ENCODE data around the gene CST9.

CST9 gene

DNA sequence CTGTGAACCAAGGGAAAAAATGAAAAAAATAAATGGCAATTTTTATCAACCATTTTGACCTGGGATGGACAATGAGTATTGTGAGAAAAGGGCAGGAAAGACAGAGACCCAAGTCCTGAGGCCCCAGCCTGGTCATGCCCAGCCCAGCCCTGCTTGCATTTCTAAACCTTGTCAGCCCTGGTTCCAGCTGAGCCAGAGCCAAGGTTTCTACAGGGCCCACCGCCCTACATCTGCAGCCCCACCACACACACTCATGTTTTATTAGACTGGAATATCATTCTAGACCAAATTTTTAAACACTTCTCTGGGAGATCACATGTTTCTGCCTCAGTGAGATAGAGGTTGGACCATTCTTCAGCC lies 36.8 kb downstream of the CST9 start:
- no peak for DNase-seq (ENCODE audit: low spot score)
- in situ Hi-C loops (cut with MboI; ENCODE audit: low sequenced_read_pairs, unreplicated experiment) = no loop called here
- TF ChIP-seq, protein P1, sequence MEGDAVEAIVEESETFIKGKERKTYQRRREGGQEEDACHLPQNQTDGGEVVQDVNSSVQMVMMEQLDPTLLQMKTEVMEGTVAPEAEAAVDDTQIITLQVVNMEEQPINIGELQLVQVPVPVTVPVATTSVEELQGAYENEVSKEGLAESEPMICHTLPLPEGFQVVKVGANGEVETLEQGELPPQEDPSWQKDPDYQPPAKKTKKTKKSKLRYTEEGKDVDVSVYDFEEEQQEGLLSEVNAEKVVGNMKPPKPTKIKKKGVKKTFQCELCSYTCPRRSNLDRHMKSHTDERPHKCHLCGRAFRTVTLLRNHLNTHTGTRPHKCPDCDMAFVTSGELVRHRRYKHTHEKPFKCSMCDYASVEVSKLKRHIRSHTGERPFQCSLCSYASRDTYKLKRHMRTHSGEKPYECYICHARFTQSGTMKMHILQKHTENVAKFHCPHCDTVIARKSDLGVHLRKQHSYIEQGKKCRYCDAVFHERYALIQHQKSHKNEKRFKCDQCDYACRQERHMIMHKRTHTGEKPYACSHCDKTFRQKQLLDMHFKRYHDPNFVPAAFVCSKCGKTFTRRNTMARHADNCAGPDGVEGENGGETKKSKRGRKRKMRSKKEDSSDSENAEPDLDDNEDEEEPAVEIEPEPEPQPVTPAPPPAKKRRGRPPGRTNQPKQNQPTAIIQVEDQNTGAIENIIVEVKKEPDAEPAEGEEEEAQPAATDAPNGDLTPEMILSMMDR (IDR thresholded peaks at IDR 0.05; ENCODE audit: borderline replicate concordance, control extremely low read depth, extremely low read depth, insufficient read depth, missing control alignments) = no peak

DNA sequence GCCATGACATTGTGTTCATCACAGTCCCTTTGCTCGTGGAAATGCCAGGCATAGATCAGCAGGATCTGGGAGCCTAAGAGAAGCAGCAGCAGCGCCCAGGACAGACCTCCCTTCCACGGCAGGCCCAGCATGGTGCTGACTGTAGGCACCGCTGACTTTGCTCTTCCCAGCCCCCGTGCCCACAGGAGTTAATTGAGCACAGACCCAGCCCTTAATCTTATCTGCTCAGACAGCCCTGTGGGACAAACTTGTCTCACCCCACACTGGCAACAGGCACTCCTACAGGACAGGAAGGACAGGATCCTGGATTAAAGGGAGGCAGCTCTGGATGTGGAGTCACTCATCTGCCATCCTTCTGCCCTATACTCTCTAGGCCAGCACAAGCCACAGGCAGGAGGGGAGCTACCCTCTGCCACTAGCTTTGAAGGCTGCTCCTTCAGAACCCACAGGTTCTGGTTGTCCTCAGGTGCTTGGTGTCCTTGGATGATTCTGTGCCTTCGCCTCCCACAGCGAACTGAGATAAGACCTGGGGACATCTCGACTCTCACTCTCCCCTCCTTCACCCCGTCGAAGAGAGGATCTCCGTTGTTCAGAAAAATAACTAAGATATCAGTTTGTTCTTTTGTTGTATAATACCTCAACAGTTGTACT lies 37.3 kb downstream of the CST9 start, which contains the start of gene CST9L:
Gene CST9L, minus strand, starts transcription at position 165 of the 651 bp plus-strand sequence. Its CDS starts 34 bp downstream, at position 131.
- DNase-seq (ENCODE audit: low spot score) = no peak
- in situ Hi-C loops (cut with MboI; ENCODE audit: low sequenced_read_pairs, unreplicated experiment) = no loop called here
- TF ChIP-seq, protein P1 (IDR thresholded peaks at IDR 0.05; ENCODE audit: borderline replicate concordance, control extremely low read depth, extremely low read depth, insufficient read depth, missing control alignments) = no peak

DNA sequence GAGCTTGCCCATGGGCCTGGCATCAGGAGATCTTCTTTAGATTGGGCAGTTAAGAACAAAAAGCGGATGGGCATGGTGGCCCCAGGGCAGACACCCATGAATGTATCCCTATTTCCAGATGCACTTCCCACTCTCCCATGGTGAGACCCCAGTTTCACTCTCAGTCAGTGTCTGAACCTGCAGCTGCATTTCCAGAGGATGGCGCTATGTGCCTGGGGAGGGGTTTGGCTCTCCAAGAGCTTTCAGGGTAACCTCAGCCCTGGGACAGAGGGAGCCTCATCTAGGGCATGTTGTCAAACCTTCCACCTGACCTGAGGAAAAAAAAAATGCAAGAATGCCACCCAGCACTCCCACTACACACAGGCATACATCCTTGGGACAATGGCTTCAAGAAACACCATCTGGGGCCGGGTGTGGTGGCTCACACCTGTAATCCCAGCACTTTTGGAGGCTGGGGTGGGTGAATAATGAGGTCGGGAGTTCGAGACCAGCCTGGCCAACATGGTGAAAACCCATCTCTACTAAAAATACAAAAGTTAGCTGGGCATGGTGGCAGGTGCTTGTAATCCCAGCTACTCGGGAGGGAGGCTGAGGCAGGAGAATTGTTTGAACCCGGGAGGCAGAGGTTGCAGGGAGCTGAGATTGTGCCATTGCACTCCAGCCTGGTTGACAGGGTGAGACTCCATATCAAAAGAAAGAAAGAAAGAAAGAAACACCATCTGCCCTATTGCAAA lies 39.4 kb downstream of the CST9 start:
- TF ChIP-seq, protein P1 (IDR thresholded peaks at IDR 0.05; ENCODE audit: borderline replicate concordance, control extremely low read depth, extremely low read depth, insufficient read depth, missing control alignments) = no peak
- in situ Hi-C loops (cut with MboI; ENCODE audit: low sequenced_read_pairs, unreplicated experiment) = no loop called here
- DNase-seq (ENCODE audit: low spot score) = no peak

DNA sequence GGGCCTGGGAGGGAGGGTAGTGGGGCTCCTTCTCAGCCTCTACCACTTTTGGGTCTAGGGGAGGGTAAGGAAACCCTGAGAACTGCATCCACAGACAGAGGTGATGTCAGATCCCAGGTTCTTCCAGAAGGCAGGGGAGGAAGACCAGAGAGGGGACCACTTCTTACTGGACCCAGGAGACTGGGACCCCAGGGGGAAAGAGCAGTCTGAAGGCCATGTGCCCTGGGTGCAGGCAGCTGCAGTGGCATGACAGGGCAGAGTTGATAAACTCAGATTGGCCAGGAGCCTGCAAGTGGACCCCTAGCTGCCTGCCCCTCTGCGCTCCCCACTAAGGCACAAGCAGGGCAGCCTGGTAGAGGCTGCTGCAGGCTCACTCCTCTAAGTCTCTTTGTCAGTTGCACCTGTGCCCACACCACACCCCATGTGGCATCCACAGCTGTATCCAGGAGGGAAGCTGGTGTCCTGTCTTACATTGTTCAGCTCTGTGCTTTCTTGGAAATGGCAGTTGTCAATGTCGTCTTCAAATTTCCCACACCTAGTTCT lies 40.1 kb downstream of the CST9 start:
- in situ Hi-C loops (cut with MboI; ENCODE audit: low sequenced_read_pairs, unreplicated experiment) = no loop called here
- no peak for DNase-seq (ENCODE audit: low spot score)
- TF ChIP-seq, protein P1 (IDR thresholded peaks at IDR 0.05; ENCODE audit: borderline replicate concordance, control extremely low read depth, extremely low read depth, insufficient read depth, missing control alignments) = no peak

DNA sequence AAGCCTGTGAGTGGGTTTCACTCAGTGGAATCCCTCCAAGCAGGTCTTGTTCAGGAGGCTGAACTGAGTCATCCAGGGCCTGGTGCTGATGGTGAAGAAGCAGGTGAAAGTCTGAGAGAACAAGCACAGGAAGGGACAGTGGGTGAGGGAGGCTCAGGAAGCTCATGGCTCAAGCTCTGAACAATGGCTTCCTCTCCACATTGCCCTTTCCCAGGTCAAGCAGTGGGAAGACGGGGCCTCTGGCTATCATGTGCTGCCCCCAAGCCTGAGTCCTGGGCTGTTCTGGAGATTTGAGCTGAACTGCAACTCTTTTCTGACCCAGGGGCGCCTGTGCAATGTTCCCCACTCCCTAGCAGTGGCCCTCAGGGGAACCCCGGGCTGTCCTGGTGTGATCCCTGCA lies 40.8 kb downstream of the CST9 start:
- DNase-seq (ENCODE audit: low spot score) = no peak
- TF ChIP-seq, protein P1 (IDR thresholded peaks at IDR 0.05; ENCODE audit: borderline replicate concordance, control extremely low read depth, extremely low read depth, insufficient read depth, missing control alignments) = no peak
- in situ Hi-C loops (cut with MboI; ENCODE audit: low sequenced_read_pairs, unreplicated experiment) = no loop called here

DNA sequence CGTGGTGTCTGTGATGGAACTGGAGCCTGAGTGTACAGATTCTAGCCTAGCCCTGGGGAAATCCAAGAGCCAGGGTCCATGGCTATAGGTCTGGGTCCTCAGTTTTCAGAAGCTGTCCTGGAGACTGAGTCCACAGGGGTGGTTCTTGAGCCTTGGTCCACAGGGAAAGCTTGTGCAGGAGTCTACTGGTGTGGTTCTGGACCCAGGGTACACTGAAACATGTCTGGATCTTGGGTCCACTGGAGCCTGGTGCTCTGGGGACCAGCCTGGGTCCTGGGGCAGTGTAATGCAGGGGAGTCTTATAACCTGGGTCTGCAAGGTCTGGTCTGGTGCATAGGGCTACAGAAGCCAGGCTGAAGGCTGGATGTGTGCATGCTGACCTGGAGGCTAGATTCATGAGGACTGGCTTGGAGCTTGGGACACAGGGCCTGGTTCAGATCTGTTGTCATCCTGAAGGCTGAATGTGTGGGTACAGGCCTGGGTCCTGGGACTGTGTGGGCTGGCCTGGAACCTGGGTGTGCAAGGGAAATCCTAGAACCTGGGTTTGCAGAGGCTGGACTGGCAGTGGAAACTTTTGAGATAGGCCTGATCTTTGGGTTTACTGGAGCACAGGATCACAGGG lies 42.9 kb downstream of the CST9 start:
- in situ Hi-C loops (cut with MboI; ENCODE audit: low sequenced_read_pairs, unreplicated experiment) = no loop called here
- TF ChIP-seq, protein P1 (IDR thresholded peaks at IDR 0.05; ENCODE audit: borderline replicate concordance, control extremely low read depth, extremely low read depth, insufficient read depth, missing control alignments) = no peak

More for the DNA sequence above, 42.9 kb downstream of the CST9 start:
- DNase-seq (ENCODE audit: low spot score) = no peak
